GM12873 (cell line): ENCODE data around the gene ROBO2.

ENCODE experiments used
- CTCF ChIP-seq: IDR thresholded peaks from 2 replicates; pipeline ENCODE4 v1.5.1; 2012; ENCODE audit warnings: low read depth, mild to moderate bottlenecking, moderate library complexity, low read length, control low read depth; ENCODE audit not compliant: insufficient read depth; ENCODE audit errors: missing control alignments

ROBO2 gene

GRCh38 chr3:77203851-77204250 is 164.0 kb downstream of the ROBO2 start:
- TF ChIP-seq CTCF = no peak

- TF ChIP-seq CTCF = no peak
Measured at GRCh38 chr3:77204788-77205187, 164.9 kb downstream of the ROBO2 start.

- no peak for TF ChIP-seq CTCF
Measured at GRCh38 chr3:77207753-77208152, 167.9 kb downstream of the ROBO2 start.

GRCh38 chr3:77222701-77223100 is 182.8 kb downstream of the ROBO2 start:
- TF ChIP-seq CTCF = no peak

GRCh38 chr3:77227567-77227966 is 187.7 kb downstream of the ROBO2 start:
- no peak for TF ChIP-seq CTCF

- TF ChIP-seq CTCF = no peak
Measured at GRCh38 chr3:77232557-77232956, 192.7 kb downstream of the ROBO2 start.

- TF ChIP-seq CTCF = no peak
Measured at GRCh38 chr3:77234004-77234403, 194.1 kb downstream of the ROBO2 start.
